HG03354 (cell line): ENCODE measurements around the gene EID1.
"Not testable (repeated sequence)": the region's sequence is repeated elsewhere in the genome, so short reads cannot be mapped to it uniquely, and the experiment has no call there.

ENCODE experiments used
- ATAC-seq: cut with Tn5 transposase; IDR thresholded peaks from one replicate; pipeline ENCODE4 v1.9.1; 2021; ENCODE audit warnings: mild to moderate bottlenecking; ENCODE audit not compliant: unreplicated experiment, poor library complexity, severe bottlenecking

EID1 gene

GRCh38 chr15:48899793-48900192, 21.9 kb downstream of the EID1 start:
- ATAC-seq, result no peak

- no peak for ATAC-seq
These were observed 26.8 kb downstream of the EID1 start for GRCh38 chr15:48904758-48905157.

- no peak for ATAC-seq
These were observed 27.3 kb downstream of the EID1 start for GRCh38 chr15:48905216-48905615.

GRCh38 chr15:48905847-48906246, 27.9 kb downstream of the EID1 start:
- ATAC-seq, result no peak

GRCh38 chr15:48909313-48909712, 31.4 kb downstream of the EID1 start:
- ATAC-seq, result not testable (repeated sequence)

- not testable (repeated sequence) for ATAC-seq
These were observed 32.6 kb downstream of the EID1 start for GRCh38 chr15:48910554-48910953.

GRCh38 chr15:48913141-48913540, 35.2 kb downstream of the EID1 start:
- no peak for ATAC-seq

- ATAC-seq, result no peak
These were observed 36.8 kb downstream of the EID1 start for GRCh38 chr15:48914717-48915116.

- no peak for ATAC-seq
These were observed 37.9 kb downstream of the EID1 start for GRCh38 chr15:48915861-48916260.

GRCh38 chr15:48916721-48917120, 38.8 kb downstream of the EID1 start:
- no peak for ATAC-seq

- no peak for ATAC-seq
These were observed 44.1 kb downstream of the EID1 start for GRCh38 chr15:48922046-48922445.

- ATAC-seq, result no peak
These were observed 46.8 kb downstream of the EID1 start for GRCh38 chr15:48924528-48925393.

- no peak for ATAC-seq
These were observed 47.8 kb downstream of the EID1 start for GRCh38 chr15:48925714-48926223.

GRCh38 chr15:48928877-48929538, 51.1 kb downstream of the EID1 start:
- no peak for ATAC-seq

GRCh38 chr15:48929661-48930060, 51.7 kb downstream of the EID1 start:
- ATAC-seq, result no peak
